ENCODE results near the gene HIGD1B. TPM values are rescaled to one million over a fixed set of nuclear protein-coding genes. Genes with fewer than 3 reads are reported as not detected.
A peak's percentile ranks its signal among the peaks of the same experiment; 100 is the strongest.

The HIGD1B gene
- total RNA-seq, 2 donors from 2014 or later, result not detected

DNA sequence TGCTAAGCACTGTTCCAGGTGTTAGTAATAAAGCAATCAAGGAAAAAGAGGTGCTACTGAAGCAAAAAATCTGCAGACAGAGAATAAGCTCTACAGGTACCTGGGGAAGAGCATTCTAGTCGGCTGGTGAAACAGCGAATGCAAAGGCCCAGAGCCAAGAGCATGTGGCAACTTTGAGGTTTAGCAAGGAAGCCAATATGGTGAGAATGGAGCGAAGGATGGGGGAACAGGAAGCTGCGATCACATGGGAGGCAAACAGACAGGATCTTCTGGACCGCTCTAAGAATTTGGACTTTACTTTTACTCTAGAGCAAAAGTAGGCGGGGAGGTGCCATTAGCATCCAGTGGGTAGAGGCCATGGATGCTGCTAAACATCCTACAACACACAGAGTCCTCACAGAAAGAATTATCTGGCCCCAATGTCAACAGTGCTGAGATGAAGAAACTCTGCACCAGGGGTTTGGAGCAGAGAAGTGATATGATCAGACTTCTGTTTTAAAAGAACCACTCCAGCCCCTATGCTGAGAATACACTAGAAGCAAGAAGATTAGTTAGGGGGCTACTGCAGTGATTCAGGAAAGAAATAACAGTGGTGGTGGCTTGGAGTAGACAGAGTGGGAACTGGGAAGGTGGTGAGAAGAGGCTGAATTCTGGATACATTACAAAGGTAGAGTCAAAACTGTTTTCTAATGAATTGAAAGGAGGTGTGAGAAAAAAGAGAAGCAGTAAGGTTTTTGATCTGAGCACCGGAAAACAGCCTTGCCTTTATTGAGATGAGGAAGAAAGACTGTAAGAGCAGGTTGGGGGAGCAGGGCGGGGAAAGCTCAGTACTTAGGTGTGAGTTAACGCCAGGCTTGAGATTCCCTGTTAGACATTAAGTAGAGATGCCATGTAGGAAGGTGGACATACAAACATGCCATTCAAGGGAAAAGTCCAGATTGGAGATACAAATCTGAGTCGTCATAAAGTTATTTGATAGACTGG lies 40.6 kb downstream of the HIGD1B start:
- H3K36me3 Mint-ChIP-seq, result peaks cover 0 to 4% of the 10 kb centered on the region in 2 donors
- ATAC-seq (peak; percentile 30 to 66), DNase-seq (ENCODE audit: low spot score in 2 of 2) (no peak)
- H3K27ac Mint-ChIP-seq, result no peak overlapping the region
- H3K9me3 Mint-ChIP-seq, result no peaks in the 10 kb centered on the region

DNA sequence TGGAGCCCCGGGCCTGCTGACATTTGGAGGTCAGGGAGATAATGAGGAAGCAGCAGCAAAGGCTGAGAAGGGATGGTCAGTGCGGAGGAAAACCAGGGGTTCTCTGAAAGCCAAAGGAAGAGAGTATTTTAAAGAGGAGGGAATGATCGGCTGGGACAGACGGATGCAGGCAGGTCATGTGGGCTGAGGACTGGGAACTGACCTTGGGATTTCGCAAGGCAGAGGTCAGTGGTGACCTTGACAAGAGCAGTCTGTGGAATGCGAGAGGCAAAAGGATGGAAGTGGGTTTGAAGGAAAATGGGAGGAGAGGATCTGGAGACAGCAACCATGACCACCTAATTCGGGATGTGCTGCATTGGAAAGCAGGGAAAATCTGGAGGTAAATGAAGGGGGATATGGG lies 41.3 kb downstream of the HIGD1B start:
- no peak overlapping the region for H3K27ac Mint-ChIP-seq
- H3K9me3 Mint-ChIP-seq, result no peaks in the 10 kb centered on the region
- no peak for ATAC-seq
- H3K36me3 Mint-ChIP-seq, result no peaks in the 10 kb centered on the region
- DNase-seq (ENCODE audit: low spot score in 2 of 2), result no peak

DNA sequence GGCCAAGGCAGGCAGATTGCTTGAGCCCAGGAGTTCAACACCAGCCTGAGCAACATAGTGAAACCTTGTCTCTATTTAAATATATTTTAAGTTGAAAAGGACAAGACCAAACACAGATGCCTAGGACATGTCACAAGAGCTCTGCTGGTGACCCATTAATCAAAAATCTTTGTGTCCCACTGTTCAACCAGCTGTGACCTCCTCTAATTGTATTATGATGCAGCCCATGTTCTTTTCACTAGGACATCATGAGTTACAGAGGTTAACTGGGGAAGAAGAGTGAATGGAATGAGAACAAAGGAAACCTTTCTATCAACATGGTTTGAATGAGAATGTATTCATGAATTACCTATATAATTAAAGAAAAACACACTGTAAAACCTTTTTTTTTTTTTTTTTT lies 44.6 kb downstream of the HIGD1B start:
- Mint-ChIP-seq H3K9me3 (no peaks in the 10 kb centered on the region), H3K36me3 (peaks cover 0 to 9% of the 10 kb centered on the region in 2 donors), H3K27ac (no peak overlapping the region)
- no peak for ATAC-seq
- DNase-seq (ENCODE audit: low spot score in 2 of 2), result no peak

GRCh38 chr17:44894642-44895041 lies 47.0 kb downstream of the HIGD1B start:
- no peak for DNase-seq (ENCODE audit: low spot score in 2 of 2)

GRCh38 chr17:44898768-44899073 lies 51.0 kb downstream of the HIGD1B start:
- Mint-ChIP-seq H3K36me3 (peaks cover 6 to 19% of the 10 kb centered on the region in 2 donors), H3K27ac (peak overlapping the region; percentile 98 to 99), H3K9me3 (no peaks in the 10 kb centered on the region)
- ATAC-seq (no peak), DNase-seq (ENCODE audit: low spot score in 2 of 2) (no peak)

More at GRCh38 chr17:44894642-44895041, 47.0 kb downstream of the HIGD1B start:
- ATAC-seq, result no peak
- Mint-ChIP-seq H3K9me3 (no peaks in the 10 kb centered on the region), H3K27ac (no peak overlapping the region), H3K36me3 (peaks cover 6 to 19% of the 10 kb centered on the region in 2 donors)

DNA sequence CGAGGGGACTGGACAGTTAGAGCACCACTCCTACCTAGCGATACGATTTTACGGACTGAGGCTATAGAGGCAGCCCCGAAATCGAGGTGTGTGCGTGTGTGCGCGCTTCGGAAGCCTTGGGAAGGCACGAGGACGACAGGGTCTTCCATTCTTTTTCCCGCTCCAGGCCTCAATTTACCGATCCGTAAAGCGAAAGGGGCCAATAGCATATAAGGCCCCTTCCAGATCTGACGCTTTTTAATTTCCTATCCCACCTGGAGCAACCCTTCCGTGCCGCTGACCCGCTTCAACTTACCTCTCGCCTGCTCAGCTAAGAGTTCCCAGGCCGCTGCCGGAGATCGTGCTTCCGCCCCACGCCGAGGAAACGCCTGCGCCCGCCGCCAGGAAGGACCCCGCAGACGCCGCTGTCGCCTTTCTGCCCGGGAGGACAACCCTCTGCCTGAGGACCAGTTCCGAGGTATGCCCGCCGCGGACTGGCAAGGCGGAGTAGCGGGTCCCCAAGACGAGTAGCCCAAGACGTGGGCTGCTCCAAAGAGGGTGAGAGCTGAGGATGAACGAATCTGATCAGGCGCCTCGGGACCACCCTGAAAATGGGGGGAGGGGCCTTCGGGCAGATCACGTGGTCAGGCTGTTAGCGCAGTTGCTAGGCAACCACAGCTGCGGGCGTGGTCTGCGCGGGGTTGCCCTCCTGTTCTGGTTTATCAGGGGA lies 51.5 kb downstream of the HIGD1B start, which contains the start of gene EFTUD2:
Gene EFTUD2, minus strand, starts transcription at position 372 of the 709 bp plus-strand sequence. CDS start 4,924 bp downstream, outside the sequence.
- Mint-ChIP-seq H3K9me3 (no peaks in the 10 kb centered on the region), H3K36me3 (peaks cover 6 to 19% of the 10 kb centered on the region in 2 donors), H3K27ac (peak within 1 kb of the TSS; percentile 98 to 99)
- ATAC-seq (peak; percentile 85 to 92), DNase-seq (ENCODE audit: low spot score in 2 of 2) (peak; percentile 91 to 94)

Other genes starting within 250 kb of the HIGD1B start
- under 1 TPM; 0.37 to 0.96 TPM for gene MEIOC, start 191.4 kb upstream of the HIGD1B start, total RNA-seq
- 10 to 100 TPM; 33.8 to 35.3 TPM for gene CCDC43, start 158.1 kb upstream of the HIGD1B start, total RNA-seq
- gene DBF4B, start 139.2 kb upstream of the HIGD1B start, total RNA-seq, result 10 to 100 TPM; 31.6 to 31.8 TPM
- gene ADAM11, start 88.9 kb upstream of the HIGD1B start, total RNA-seq, result 1 to 10 TPM in 1 of 2 donors, under 1 TPM in 1; 0.25 to 1.3 TPM
- gene GJC1, start 17.6 kb upstream of the HIGD1B start, total RNA-seq, result 1 to 10 TPM; 2.5 to 6.4 TPM
- 100 to 1,000 TPM in 1 of 2 donors, 10 to 100 TPM in 1; 77.8 to 186 TPM for gene EFTUD2, start 51.6 kb downstream of the HIGD1B start, total RNA-seq
- not detected for gene GFAP, start 67.6 kb downstream of the HIGD1B start, total RNA-seq
- 10 to 100 TPM; 49.8 to 90.8 TPM for gene KIF18B, start 99.9 kb downstream of the HIGD1B start, total RNA-seq
- gene C1QL1, start 120.4 kb downstream of the HIGD1B start, total RNA-seq, result under 1 TPM in 1 of 2 donors, not detected in 1; 0.18 TPM
- gene DCAKD, start 203.7 kb downstream of the HIGD1B start, total RNA-seq, result 10 to 100 TPM; 38.9 to 93.4 TPM
- gene NMT1, start 213.4 kb downstream of the HIGD1B start, total RNA-seq, result 100 to 1,000 TPM; 130 to 270 TPM